Activated B cell treated with CpG ODN at 0.5 μM for 24 hours (primary cell): ENCODE results near the gene ZBTB16. TPM values are rescaled to one million over a fixed set of nuclear protein-coding genes. Genes with fewer than 3 reads are reported as not detected.
A peak's percentile ranks its signal among the peaks of the same experiment; 100 is the strongest.

Source experiments
- ATAC-seq: fragments of 200-7000 bp; cut with Tn5 transposase; one replicate; pipeline ENCODE4 v1.10.0; 2021; ENCODE audit warnings: low read depth, mild to moderate bottlenecking, moderate library complexity
- CTCF ChIA-PET: fragments of 350-600 bp; sonication (Branson Sonifier 250); formaldehyde crosslinking; loops from one replicate; lab custom pipeline; 2021; ENCODE audit warnings: antibody characterized with exemption; lab: Charles Lee
- POLR2A ChIA-PET: fragments of 350-600 bp; sonication (Branson Sonifier 250); formaldehyde crosslinking; loops from one replicate; lab custom pipeline; 2021; ENCODE audit warnings: antibody characterized with exemption; lab: Charles Lee
- DNase-seq: peaks from one replicate; pipeline ENCODE4 v3.0.0; 2022
- H3K27ac Mint-ChIP-seq: one replicate; pipeline ENCODE4 v1.8.0; 2020; ENCODE audit warnings: mixed read lengths
- H3K27me3 Mint-ChIP-seq: one replicate; pipeline ENCODE4 v1.8.0; 2021; ENCODE audit warnings: mixed read lengths
- H3K36me3 Mint-ChIP-seq: one replicate; pipeline ENCODE4 v1.8.0; 2021; ENCODE audit warnings: low read depth, mixed read lengths
- H3K4me1 Mint-ChIP-seq: one replicate; pipeline ENCODE4 v1.8.0; 2021; ENCODE audit warnings: mixed read lengths
- H3K4me3 Mint-ChIP-seq: one replicate; pipeline ENCODE4 v1.8.0; 2020; ENCODE audit warnings: mild to moderate bottlenecking, mixed read lengths
- H3K9me3 Mint-ChIP-seq: one replicate; pipeline ENCODE4 v1.8.0; 2020; ENCODE audit warnings: mixed read lengths
- CTCF ChIP-seq: fragments of 200-600 bp; IDR thresholded peaks from one replicate; pipeline ENCODE4 v1.8.0; 2022; ENCODE audit warnings: antibody characterized with exemption, mild to moderate bottlenecking
- intact Hi-C: fragments of 100-400 bp; cut with micrococcal nuclease; formaldehyde crosslinking; loops from one replicate; pipeline ENCODE4 v1.15.1; 2024
- total RNA-seq: library from RNA; stranded (reverse); gene quantifications from 2 replicates; pipeline ENCODE4 v1.2.3, GENCODE V29; 2022

The ZBTB16 gene
- total RNA-seq, 1 donor from 2014 or later: 2.5 TPM

- ATAC-seq: peak; percentile 26
- Mint-ChIP-seq H3K4me1 (peaks cover 48% of the 10 kb centered on the region), H3K27ac (no peak overlapping the region), H3K4me3 (no peak overlapping the region), H3K27me3 (peaks cover 55% of the 10 kb centered on the region), H3K9me3 (no peaks in the 10 kb centered on the region), H3K36me3 (no peaks in the 10 kb centered on the region)
- CTCF ChIA-PET: no interaction called here
- POLR2A ChIA-PET: interaction anchor here (0.6 kb wide), 1 partner anchor 26 kb away, joined by 3 read pairs; no protein-coding TSS in a partner anchor
- intact Hi-C loops: no loop called here
- DNase-seq: no peak
- TF ChIP-seq CTCF: no peak
Measured at GRCh38 chr11:114080219-114080618, 20.7 kb downstream of the ZBTB16 start.

- H3K4me1 Mint-ChIP-seq: peaks cover 46% of the 10 kb centered on the region
- no peak overlapping the region for H3K27ac Mint-ChIP-seq
- H3K27me3 Mint-ChIP-seq: peaks cover 53% of the 10 kb centered on the region
- no peaks in the 10 kb centered on the region for H3K9me3 Mint-ChIP-seq
- DNase-seq (no peak), ATAC-seq (no peak)
- H3K4me3 Mint-ChIP-seq: no peak overlapping the region
- intact Hi-C loops: no loop called here
- CTCF ChIA-PET: no interaction called here
- no peak for TF ChIP-seq CTCF
- no peaks in the 10 kb centered on the region for H3K36me3 Mint-ChIP-seq
- POLR2A ChIA-PET: no interaction called here
Measured at GRCh38 chr11:114080769-114081168, 21.3 kb downstream of the ZBTB16 start.

GRCh38 chr11:114081641-114082414 lies 22.3 kb downstream of the ZBTB16 start:
- Mint-ChIP-seq H3K9me3 (no peaks in the 10 kb centered on the region), H3K36me3 (no peaks in the 10 kb centered on the region), H3K4me3 (no peak overlapping the region), H3K27me3 (peaks cover 45% of the 10 kb centered on the region), H3K4me1 (peaks cover 40% of the 10 kb centered on the region), H3K27ac (no peak overlapping the region)
- no peak for DNase-seq
- no peak for TF ChIP-seq CTCF
- no peak for ATAC-seq
- ChIA-PET POLR2A (interaction anchor here (0.7 kb wide), 2 partner anchors 14 to 78 kb away, joined by 3 read pairs; no protein-coding TSS in a partner anchor), CTCF (no interaction called here)
- intact Hi-C loops: no loop called here

GRCh38 chr11:114082415-114082748 lies 22.9 kb downstream of the ZBTB16 start:
- peaks cover 40% of the 10 kb centered on the region for H3K27me3 Mint-ChIP-seq
- H3K27ac Mint-ChIP-seq: no peak overlapping the region

More at GRCh38 chr11:114082415-114082748, 22.9 kb downstream of the ZBTB16 start:
- no peak for ATAC-seq
- H3K4me3 Mint-ChIP-seq: no peak overlapping the region
- ChIA-PET CTCF (no interaction called here), POLR2A (interaction anchor here (0.7 kb wide), 2 partner anchors 13 to 78 kb away, joined by 3 read pairs; no protein-coding TSS in a partner anchor)
- no peak for TF ChIP-seq CTCF
- H3K36me3 Mint-ChIP-seq: no peaks in the 10 kb centered on the region
- intact Hi-C loops: no loop called here
- peaks cover 36% of the 10 kb centered on the region for H3K4me1 Mint-ChIP-seq
- H3K9me3 Mint-ChIP-seq: no peaks in the 10 kb centered on the region
- no peak for DNase-seq
